K562 treated with DMSO at 1 percent for 4 hours (cell line): Measurements from ENCODE around the gene YPEL3. TPM values are rescaled to one million over a fixed set of nuclear protein-coding genes. Genes with fewer than 3 reads are reported as not detected.

Experiments
- total RNA-seq: library from RNA; unstranded; fragments of 300-600 nt; gene quantifications from 2 replicates; pipeline ENCODE4 v1.2.3, GENCODE V29; 2022; ENCODE audit not compliant: insufficient read depth

Gene YPEL3
- total RNA-seq: 79.8 and 89.6 TPM in 2 replicates

DNA sequence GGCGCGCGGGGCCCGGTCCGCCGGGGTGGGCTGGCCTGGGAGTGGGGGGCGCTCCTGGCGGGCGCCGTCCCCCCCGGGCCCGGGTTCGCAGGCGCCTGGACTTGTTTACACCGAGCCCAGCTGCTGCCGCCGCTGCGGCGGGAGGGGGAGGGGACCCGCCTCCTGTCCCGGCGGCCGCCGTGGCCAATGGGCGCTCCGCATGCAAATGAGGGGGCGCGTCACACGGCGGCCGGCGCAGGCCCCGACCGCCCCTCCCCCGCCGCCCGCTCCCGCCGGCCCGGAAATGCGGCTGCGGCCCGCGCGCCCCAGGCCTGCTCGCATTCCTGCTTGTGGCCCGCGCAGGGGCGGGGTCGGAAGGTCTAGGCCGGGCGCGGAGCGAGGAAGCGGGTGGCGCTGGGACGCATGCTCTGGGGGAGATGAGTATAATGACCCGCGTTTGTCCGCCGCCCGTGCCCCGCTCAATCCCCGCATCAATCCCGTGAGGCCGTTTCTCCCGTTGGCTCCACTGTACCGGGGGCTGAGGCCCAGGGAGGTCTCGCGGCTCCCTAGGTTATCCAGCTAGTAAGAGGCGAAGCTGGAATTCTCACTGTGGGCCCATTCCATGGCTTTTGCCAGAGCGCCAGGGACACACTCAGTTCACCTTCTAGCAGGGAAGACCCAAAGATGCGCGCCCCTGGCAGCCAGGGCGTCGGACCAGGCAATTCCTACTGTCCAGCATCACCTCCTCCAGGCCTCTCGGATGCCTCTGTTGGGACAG is at the start of gene YPEL3:
Gene YPEL3 (minus strand): TSS at position 109 of the 757 bp plus-strand sequence. CDS start 731 bp downstream, outside the sequence.

DNA sequence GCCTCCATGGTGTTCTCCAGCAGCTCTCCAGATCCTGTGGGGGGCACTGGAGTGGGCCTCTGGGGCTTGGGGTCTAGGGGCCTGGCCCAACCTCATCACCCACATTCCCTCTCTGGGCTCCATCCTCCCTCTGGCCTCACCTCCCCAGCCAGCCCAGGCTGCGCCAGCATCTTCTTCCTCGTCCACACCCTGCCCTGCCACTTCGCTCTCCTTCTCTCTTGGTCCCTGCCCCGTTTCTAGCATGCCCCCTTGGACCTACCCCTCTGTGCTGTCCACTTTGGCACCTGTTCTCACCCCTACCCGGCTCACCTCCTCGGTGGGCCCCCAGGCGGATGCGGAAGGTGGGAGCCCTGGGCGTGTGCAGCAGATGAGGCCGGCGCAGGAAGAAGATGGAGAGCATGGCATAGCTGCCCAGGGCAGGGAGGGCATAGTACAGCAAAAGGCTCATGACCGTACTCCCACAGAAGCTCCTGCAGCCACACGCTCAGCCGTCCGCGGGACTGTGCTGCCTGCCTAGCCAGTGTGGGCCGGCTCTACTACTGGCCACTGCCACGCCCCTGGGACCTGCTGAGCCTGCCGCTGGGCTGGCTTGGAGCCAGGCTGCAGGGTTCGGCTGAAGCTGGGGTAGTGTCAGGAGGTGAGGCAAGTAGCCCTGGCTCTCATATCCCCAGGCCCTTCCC is 17.2 kb upstream of the YPEL3 start, which contains the start of gene GDPD3:
Gene GDPD3 (minus strand): TSS at position 507 of the 680 bp plus-strand sequence. CDS start 59 bp downstream, at position 448.

DNA sequence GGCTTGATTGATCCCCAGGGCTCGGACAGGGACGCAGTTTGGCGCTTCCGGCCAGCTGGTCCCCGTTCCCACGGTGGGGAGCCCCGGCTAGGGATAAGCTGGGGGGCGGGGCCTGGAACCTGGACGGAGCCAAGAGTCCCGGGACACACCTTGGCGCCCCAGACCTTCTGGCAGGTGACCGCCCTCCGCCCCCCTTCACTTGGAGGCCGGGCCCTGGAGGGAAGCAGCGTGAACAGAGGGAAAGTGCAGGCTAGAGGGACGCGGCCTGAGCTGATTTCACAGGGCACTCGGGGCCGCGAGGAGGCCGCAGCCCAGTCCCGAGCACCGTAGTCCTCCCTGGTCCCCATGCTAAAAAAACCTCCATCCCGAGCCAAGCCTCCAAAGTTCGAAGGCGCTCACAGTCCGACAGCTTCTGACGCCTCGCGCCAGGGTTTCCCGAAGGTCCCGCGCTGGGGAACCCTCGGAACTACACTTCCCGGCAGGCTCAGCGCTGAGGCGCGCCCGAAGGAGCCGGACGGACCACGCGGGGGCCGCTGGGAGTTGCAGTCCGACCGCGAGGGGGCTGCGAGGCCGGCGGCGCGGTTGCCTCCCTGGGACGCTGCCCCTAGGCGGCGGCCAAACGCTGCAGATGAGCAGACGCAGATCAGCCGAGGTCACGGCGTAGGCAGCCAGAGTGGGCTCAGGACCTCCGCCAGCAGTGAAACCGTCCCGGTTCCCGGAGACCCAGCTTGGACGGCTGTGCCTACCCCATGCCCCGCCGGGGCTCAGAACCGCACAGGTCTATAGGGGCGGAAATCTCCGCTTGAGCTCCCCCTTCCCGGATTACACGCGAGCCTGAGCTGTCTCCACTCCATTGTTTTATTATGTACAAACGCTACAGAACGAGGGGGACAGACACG is 4.3 kb downstream of the YPEL3 start, which contains the start of gene TBX6:
Gene TBX6 (minus strand): TSS at position 451 of the 899 bp plus-strand sequence. CDS start 731 bp downstream, outside the sequence.

GRCh38 chr16:30075503-30076275 is 20.3 kb downstream of the YPEL3 start, which contains the start of gene PPP4C:
PPP4C (plus strand) TSS chr16:30075994; CDS start chr16:30076378, 384 bp downstream.

GRCh38 chr16:30065102-30065942 is 30.7 kb downstream of the YPEL3 start, which contains the start of gene ALDOA:
ALDOA (plus strand) TSS chr16:30065760; CDS start chr16:30066898, 1,138 bp downstream.

Other genes starting within 250 kb of the YPEL3 start
- 76.7 and 91.4 TPM in 2 replicates for gene CDIPT, start 233.0 kb downstream of the YPEL3 start, total RNA-seq
- 2.0 and 2.6 TPM in 2 replicates for gene SEZ6L2, start 196.7 kb downstream of the YPEL3 start, total RNA-seq
- not detected in 2 replicates for gene ASPHD1, start 195.7 kb downstream of the YPEL3 start, total RNA-seq
- gene KCTD13, start 170.0 kb downstream of the YPEL3 start, total RNA-seq: 25.5 and 29.5 TPM in 2 replicates
- 135 and 156 TPM in 2 replicates for gene TMEM219, start 134.1 kb downstream of the YPEL3 start, total RNA-seq
- gene TAOK2, start 122.3 kb downstream of the YPEL3 start, total RNA-seq: 38.2 and 41.0 TPM in 2 replicates
- gene HIRIP3, start 100.6 kb downstream of the YPEL3 start, total RNA-seq: 17.1 and 21.6 TPM in 2 replicates
- gene INO80E, start 100.0 kb downstream of the YPEL3 start, total RNA-seq: 82.3 and 93.3 TPM in 2 replicates
- 0.90 and 3.2 TPM in 2 replicates for gene DOC2A, start 85.2 kb downstream of the YPEL3 start, total RNA-seq
- gene C16orf92, start 73.0 kb downstream of the YPEL3 start, total RNA-seq: not detected in 2 replicates
- 1.1 and 1.9 TPM in 2 replicates for gene TLCD3B, start 64.9 kb downstream of the YPEL3 start, total RNA-seq
- gene ALDOA, start 30.5 kb downstream of the YPEL3 start, total RNA-seq: 2,294 and 2,366 TPM in 2 replicates
- gene PPP4C, start 20.2 kb downstream of the YPEL3 start, total RNA-seq: 274 and 297 TPM in 2 replicates
- 0.52 TPM in 1 of 2 replicates, not detected in the other for gene TBX6, start 4.3 kb downstream of the YPEL3 start, total RNA-seq
- gene GDPD3, start 17.3 kb upstream of the YPEL3 start, total RNA-seq: 1.5 TPM in 2 replicates
- 46.3 and 68.0 TPM in 2 replicates for gene MAPK3, start 27.0 kb upstream of the YPEL3 start, total RNA-seq
- gene CORO1A, start 87.4 kb upstream of the YPEL3 start, total RNA-seq: 51.9 and 59.7 TPM in 2 replicates
- 33.4 and 66.9 TPM in 2 replicates for gene BOLA2B, start 97.5 kb upstream of the YPEL3 start, total RNA-seq
- gene SLX1A, start 97.7 kb upstream of the YPEL3 start, total RNA-seq: 66.3 and 70.6 TPM in 2 replicates
- 3.7 and 10.9 TPM in 2 replicates for gene SULT1A3, start 103.0 kb upstream of the YPEL3 start, total RNA-seq
- 2.5 and 3.8 TPM in 2 replicates for gene NPIPB13, start 152.3 kb upstream of the YPEL3 start, total RNA-seq